Measurements from ENCODE around the gene NACC1. TPM values are rescaled to one million over a fixed set of nuclear protein-coding genes. Genes with fewer than 3 reads are reported as not detected.

Gene NACC1
- total and polyA plus RNA-seq, 8 donors: 6.9 to 122 (median 23.4) TPM

GRCh38 chr19:13071444-13072187, 46.4 kb upstream of the NACC1 start:
- no peaks in the 10 kb centered on the region for H3K9me3 ChIP-seq
- TF ChIP-seq EP300 (IDR thresholded peaks at IDR 0.05) (no peak), POLR2AphosphoS5 (IDR thresholded peaks at IDR 0.05) (no peak), POLR2A (IDR thresholded peaks at IDR 0.05) (no peak)
- TF ChIP-seq, protein P1, sequence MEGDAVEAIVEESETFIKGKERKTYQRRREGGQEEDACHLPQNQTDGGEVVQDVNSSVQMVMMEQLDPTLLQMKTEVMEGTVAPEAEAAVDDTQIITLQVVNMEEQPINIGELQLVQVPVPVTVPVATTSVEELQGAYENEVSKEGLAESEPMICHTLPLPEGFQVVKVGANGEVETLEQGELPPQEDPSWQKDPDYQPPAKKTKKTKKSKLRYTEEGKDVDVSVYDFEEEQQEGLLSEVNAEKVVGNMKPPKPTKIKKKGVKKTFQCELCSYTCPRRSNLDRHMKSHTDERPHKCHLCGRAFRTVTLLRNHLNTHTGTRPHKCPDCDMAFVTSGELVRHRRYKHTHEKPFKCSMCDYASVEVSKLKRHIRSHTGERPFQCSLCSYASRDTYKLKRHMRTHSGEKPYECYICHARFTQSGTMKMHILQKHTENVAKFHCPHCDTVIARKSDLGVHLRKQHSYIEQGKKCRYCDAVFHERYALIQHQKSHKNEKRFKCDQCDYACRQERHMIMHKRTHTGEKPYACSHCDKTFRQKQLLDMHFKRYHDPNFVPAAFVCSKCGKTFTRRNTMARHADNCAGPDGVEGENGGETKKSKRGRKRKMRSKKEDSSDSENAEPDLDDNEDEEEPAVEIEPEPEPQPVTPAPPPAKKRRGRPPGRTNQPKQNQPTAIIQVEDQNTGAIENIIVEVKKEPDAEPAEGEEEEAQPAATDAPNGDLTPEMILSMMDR (IDR thresholded peaks at IDR 0.05): no peak
- peak overlapping the region in 3 of 5 donors; percentile 23 to 95 (median 52) for H3K27ac ChIP-seq
- no peak for DNase-seq
- H3K4me3 ChIP-seq: no peak overlapping the region
- H3K36me3 ChIP-seq: peaks cover 11 to 36% (median 31%) of the 10 kb centered on the region in 4 donors
- peaks cover 44 to 76% (median 59%) of the 10 kb centered on the region in 4 donors for H3K4me1 ChIP-seq
- intact Hi-C loops (cut with DNase I; ENCODE audit: low total_unique reads): no loop called here
- no peaks in the 10 kb centered on the region for H3K27me3 ChIP-seq
- WGBS, 5 donors: 65 to 74% (median 70%) methylated on average over 6 to 9 of the region's 9 CpGs

- DNase-seq: peak in 1 of 2 donors; percentile 71
- Histone ChIP-seq H3K36me3 (peaks cover 11 to 43% (median 35%) of the 10 kb centered on the region in 4 donors), H3K4me3 (no peak overlapping the region), H3K27me3 (no peaks in the 10 kb centered on the region), H3K9me3 (no peaks in the 10 kb centered on the region), H3K27ac (peak overlapping the region in 3 of 5 donors; percentile 23 to 95 (median 24)), H3K4me1 (peaks cover 44 to 76% (median 59%) of the 10 kb centered on the region in 4 donors)
- intact Hi-C loops (cut with DNase I; ENCODE audit: low total_unique reads): no loop called here
- WGBS, 5 donors: 74 to 90% (median 80%) methylated on average over 7 to 9 of the region's 9 CpGs
- TF ChIP-seq EP300 (IDR thresholded peaks at IDR 0.05) (no peak), POLR2AphosphoS5 (IDR thresholded peaks at IDR 0.05) (no peak), POLR2A (IDR thresholded peaks at IDR 0.05) (no peak)
- TF ChIP-seq, protein P1 (IDR thresholded peaks at IDR 0.05): no peak
These were observed 45.7 kb upstream of the NACC1 start for GRCh38 chr19:13072188-13072908.

DNA sequence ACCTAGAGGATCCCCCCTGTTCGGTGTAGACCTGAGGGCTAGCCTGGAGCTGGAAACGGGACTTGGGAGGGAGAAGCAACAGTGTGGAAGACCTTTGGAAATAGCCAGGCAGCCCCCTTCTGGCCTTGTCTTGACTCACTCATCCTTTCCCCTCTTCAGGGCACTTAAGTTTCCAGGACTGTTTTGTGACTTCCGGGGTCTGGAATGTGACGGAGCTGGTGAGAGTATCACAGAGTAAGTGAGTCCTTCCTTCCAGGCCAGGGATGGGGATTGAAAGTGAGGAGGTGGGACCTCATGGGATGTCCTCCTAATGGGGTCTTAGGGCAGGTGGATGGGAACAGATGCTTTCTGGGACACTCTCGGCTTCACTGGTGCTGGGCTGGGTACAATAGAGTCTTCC, 44.8 kb upstream of the NACC1 start:
- 88 to 95% (median 90%) methylated on average over 5 of the region's 5 CpGs for WGBS, 5 donors
- H3K27ac ChIP-seq: peak overlapping the region in 1 of 5 donors; percentile 42

GRCh38 chr19:13074378-13074777, 43.7 kb upstream of the NACC1 start:
- H3K4me1 ChIP-seq: peaks cover 44 to 76% (median 59%) of the 10 kb centered on the region in 4 donors
- TF ChIP-seq EP300 (IDR thresholded peaks at IDR 0.05): no peak
- H3K4me3 ChIP-seq: no peak overlapping the region
- no peak for DNase-seq
- intact Hi-C loops (cut with DNase I; ENCODE audit: low total_unique reads): no loop called here
- peaks cover 11 to 61% (median 42%) of the 10 kb centered on the region in 4 donors for H3K36me3 ChIP-seq
- H3K9me3 ChIP-seq: no peaks in the 10 kb centered on the region
- peak overlapping the region in 2 of 5 donors; percentile 27 to 31 for H3K27ac ChIP-seq
- H3K27me3 ChIP-seq: no peaks in the 10 kb centered on the region
- 73 to 88% (median 80%) methylated on average over 4 of the region's 4 CpGs for WGBS, 5 donors

More for the DNA sequence above, 44.8 kb upstream of the NACC1 start:
- Histone ChIP-seq H3K36me3 (peaks cover 11 to 52% (median 39%) of the 10 kb centered on the region in 4 donors), H3K9me3 (no peaks in the 10 kb centered on the region), H3K27me3 (no peaks in the 10 kb centered on the region), H3K4me3 (no peak overlapping the region), H3K4me1 (peaks cover 44 to 76% (median 59%) of the 10 kb centered on the region in 4 donors)
- TF ChIP-seq POLR2A (IDR thresholded peaks at IDR 0.05): no peak
- no peak for TF ChIP-seq POLR2AphosphoS5 (IDR thresholded peaks at IDR 0.05)
- TF ChIP-seq EP300 (IDR thresholded peaks at IDR 0.05): no peak
- TF ChIP-seq, protein P1 (IDR thresholded peaks at IDR 0.05): no peak
- DNase-seq: no peak
- intact Hi-C loops (cut with DNase I; ENCODE audit: low total_unique reads): no loop called here

Data from stomach (tissue), 9 donors.